HepG2 (cell line): Measurements from ENCODE around the gene ATP8A2. TPM values are rescaled to one million over a fixed set of nuclear protein-coding genes. Genes with fewer than 3 reads are reported as not detected.
A peak's percentile ranks its signal among the peaks of the same experiment; 100 is the strongest.

ENCODE experiments used
- ATAC-seq: fragments of 200-7000 bp; cut with Tn5 transposase; 3 replicates; pipeline ENCODE4 v1.9.1; 2020; ENCODE audit warnings: mild to moderate bottlenecking, moderate library complexity
- BruUV-seq: library from RNA; stranded (reverse); fragments of 400-500 nt; replicated peaks from 2 replicates; lab custom pipeline; 2021; lab: Mats Ljungman, UMichigan
- CTCF ChIA-PET: fragments of 300-600 bp; formaldehyde crosslinking; extraction: SDS; loops from one replicate; lab custom pipeline; 2021; ENCODE audit warnings: low total read pairs, inconsistent platforms, low intra/inter-chr PET ratio; lab: Yijun Ruan, JAX
- POLR2A ChIA-PET: fragments of 350-600 bp; sonication (Branson Sonifier 250); formaldehyde crosslinking; loops from one replicate; lab custom pipeline; 2020; ENCODE audit warnings: antibody characterized with exemption, inconsistent platforms; lab: Yijun Ruan, JAX
- DNase-seq: peaks from one replicate; pipeline ENCODE4 v3.0.0-alpha.2; 2015; ENCODE audit warnings: low spot score
- FAIRE-seq: peaks from 3 replicates; lab custom pipeline; 2011; peaks lifted over from hg19 to GRCh38; lab: Jason Lieb, UNC
- H2AFZ ChIP-seq: one replicate; pipeline ENCODE4 v1.6.1; 2011; ENCODE audit warnings: low read length, inconsistent platforms
- H3K27ac ChIP-seq: fragments of 300-600 bp; 3 replicates; pipeline ENCODE4 v1.8.0; 2011; ENCODE audit warnings: mixed run types, mild to moderate bottlenecking, mixed read lengths, low read length, inconsistent platforms; ENCODE audit not compliant: insufficient read depth; ENCODE audit errors: extremely low read length
- H3K27me3 ChIP-seq, 2 experiments: fragments of 200-600 bp in 1 of 2; 2 replicates in 1 of 2; 3 replicates in 1 of 2; pipeline versions ENCODE4 v1.6.0 to v1.8.0; 2011; ENCODE audit warnings: low read length in 2 of 2, mild to moderate bottlenecking in 2 of 2, moderate library complexity in 2 of 2, inconsistent platforms in 1 of 2; ENCODE audit not compliant: insufficient read depth in 2 of 2, control insufficient read depth in 1 of 2
- H3K36me3 ChIP-seq, 2 experiments: fragments of 200-600 bp in 1 of 2; replicated peaks in 1 of 2; 2 replicates in 1 of 2; 3 replicates in 1 of 2; pipeline versions ENCODE4 v1.5.1 to v1.8.0; 2011; ENCODE audit warnings: low read length in 2 of 2, inconsistent platforms in 1 of 2; ENCODE audit not compliant: insufficient read depth in 2 of 2, control insufficient read depth in 1 of 2
- H3K4me1 ChIP-seq: 2 replicates; pipeline ENCODE4 v1.5.1; 2012; ENCODE audit warnings: low read length, inconsistent platforms; ENCODE audit not compliant: insufficient read depth
- H3K4me2 ChIP-seq: 2 replicates; pipeline ENCODE4 v1.6.0; 2011; ENCODE audit warnings: low read depth, low read length, inconsistent platforms
- H3K4me3 ChIP-seq, 3 experiments: fragments of 200-600 bp in 1 of 3; sonication (generic), shearing (Covaris generic) in 1 of 3; replicated peaks in 1 of 3; 2 replicates each; pipeline ENCODE4 v1.5.1; 2011 to 2016; ENCODE audit warnings: low read length in 3 of 3, inconsistent platforms in 2 of 3, low read depth in 2 of 3, mild to moderate bottlenecking in 2 of 3, control low read depth in 1 of 3, mixed read lengths in 1 of 3; ENCODE audit not compliant: insufficient read depth in 1 of 3
- H3K79me2 ChIP-seq: one replicate; pipeline ENCODE4 v1.6.1; 2011; ENCODE audit warnings: low read length, inconsistent platforms; ENCODE audit not compliant: insufficient read depth
- H3K9ac ChIP-seq: 2 replicates; pipeline ENCODE4 v1.6.0; 2011; ENCODE audit warnings: mild to moderate bottlenecking, low read depth, low read length, inconsistent platforms; ENCODE audit not compliant: insufficient read depth
- H3K9me3 ChIP-seq: 2 replicates; pipeline ENCODE4 v1.5.1; 2012; ENCODE audit warnings: mild to moderate bottlenecking, low read length
- H4K20me1 ChIP-seq: 2 replicates; pipeline ENCODE4 v1.6.0; 2011; ENCODE audit warnings: inconsistent platforms, mild to moderate bottlenecking, low read length, moderate library complexity; ENCODE audit not compliant: insufficient read depth
- CBX2 ChIP-seq, 2 experiments: fragments of 200-600 bp in 1 of 2; sonication (generic); formaldehyde crosslinking in 1 of 2; IDR thresholded peaks; 2 replicates each; pipeline versions ENCODE4 v1.7.0 to v1.8.1; 2018 to 2022; ENCODE audit warnings: low read depth in 2 of 2, low read length in 1 of 2, mild to moderate bottlenecking in 1 of 2, missing genetic modification reagents in 1 of 2
- CEBPB ChIP-seq: IDR thresholded peaks from 2 replicates; pipeline ENCODE4 v1.6.1; 2011; ENCODE audit warnings: low read depth, low read length, improper control_type of control experiment, borderline replicate concordance
- EHMT2 ChIP-seq: fragments of 200-600 bp; sonication (generic); IDR thresholded peaks from 2 replicates; pipeline ENCODE4 v1.7.0; 2017; ENCODE audit warnings: antibody characterized with exemption, low read depth, low read length, borderline replicate concordance
- MAX ChIP-seq: IDR thresholded peaks from 2 replicates; pipeline ENCODE4 v1.6.1; 2012; ENCODE audit warnings: inconsistent platforms
- SKIL ChIP-seq: sonication (generic); formaldehyde crosslinking; IDR thresholded peaks from 2 replicates; pipeline ENCODE4 v1.8.0; 2022; ENCODE audit warnings: missing genetic modification reagents, mild to moderate bottlenecking, moderate library complexity, borderline replicate concordance
- ZSCAN30 ChIP-seq: sonication (generic); formaldehyde crosslinking; IDR thresholded peaks from 2 replicates; pipeline ENCODE4 v1.5.0; 2020; ENCODE audit warnings: mild to moderate bottlenecking, missing genetic modification reagents
- WGBS: methylation state at CpG from one replicate; pipeline ENCODE4 v1.1.6; 2017; ENCODE audit warnings: low lambda C conversion rate; 5-methylcytosine and 5-hydroxymethylcytosine counted together
- in situ Hi-C: cut with HindIII; loops from 2 replicates; pipeline ENCODE4 v1.10.0; 2017; ENCODE audit warnings: low pct_unique_long_range_greater_than_20kb; ENCODE audit not compliant: extremely low pct_ligation_motif_present
- intact Hi-C: fragments of 100-400 bp; cut with micrococcal nuclease; formaldehyde crosslinking; loops from one replicate; pipeline ENCODE4 v1.10.0; 2022; ENCODE audit not compliant: unreplicated experiment
- polyA plus RNA-seq, 8 experiments: library from polyadenylated mRNA; depleted of rRNA in 3 of 8; stranded (reverse) in 7 of 8; unstranded in 1 of 8; fragments of >200 nt; fragmentation: Illumina TruSeq in 4 of 8; extraction: Trizol in 4 of 8; gene quantifications; 2 replicates each; pipeline versions ENCODE4 v1.2.1 to v1.2.3, GENCODE V29; 2011 to 2016; ENCODE audit warnings: low read depth in 4 of 8, missing spikeins in 1 of 8, mixed read lengths in 1 of 8; ENCODE audit not compliant: insufficient read depth in 1 of 8
- total RNA-seq, 5 experiments: library from RNA; depleted of rRNA; stranded (reverse); fragments of >200 nt; fragmentation: Illumina TruSeq; extraction: Trizol; gene quantifications; 2 replicates each; pipeline ENCODE4 v1.2.3, GENCODE V29; 2016; ENCODE audit warnings: low read depth in 1 of 5

The ATP8A2 gene
- total and polyA plus RNA-seq, 2 of the 13 experiments (the other 11 are each of a cell fraction or from before 2014, with no cell fraction given): 0.09 TPM; not detected in 1

- FAIRE-seq (no peak), ATAC-seq (no peak), DNase-seq (no peak)
- intact Hi-C loops: no loop called here
- TF ChIP-seq SKIL (no peak), MAX (no peak), ZSCAN30 (CRISPR knock-in tag) (no peak), CEBPB (peak; percentile 51; the same call in 1 of the 2 replicates), EHMT2 (no peak), CBX2 (IDR thresholded peaks at IDR 0.05; ENCODE audit: low read depth, low read length) (no peak), CBX2 (CRISPR knock-in tag; IDR thresholded peaks at IDR 0.05; ENCODE audit: low read depth) (no peak)
- in situ Hi-C loops: no loop called here
- Histone ChIP-seq H3K9me3 (no peaks in the 10 kb centered on the region), H3K27ac (no peak overlapping the region), H3K4me2 (no peak overlapping the region), H3K9ac (no peak overlapping the region), H2AFZ (no peak overlapping the region), H3K79me2 (no peaks in the 10 kb centered on the region), H3K4me3 (no peak overlapping the region), H3K27me3 (no peaks in the 10 kb centered on the region), H3K4me1 (no peaks in the 10 kb centered on the region), H4K20me1 (no peaks in the 10 kb centered on the region), H3K36me3 (no peaks in the 10 kb centered on the region)
- ChIA-PET POLR2A (no interaction called here), CTCF (no interaction called here)
- no TSS peak for BruUV-seq
- WGBS: 31% methylated on average over 7 of the region's 7 CpGs
Observed at GRCh38 chr13:25961294-25961693, 589.5 kb downstream of the ATP8A2 start.
